ENCODE data around the gene LAMC1.

GRCh38 chr1:183090391-183091006, 67.3 kb downstream of the LAMC1 start:
- TF ChIP-seq SMC3 (conservative IDR thresholded peaks at IDR 0.05; ENCODE audit: poor library complexity) (no peak), CTCF (IDR thresholded peaks at IDR 0.05; ENCODE audit: poor library complexity, severe bottlenecking) (no peak), EP300 (conservative IDR thresholded peaks at IDR 0.05; ENCODE audit: poor library complexity, severe bottlenecking) (no peak), RAD21 (conservative IDR thresholded peaks at IDR 0.05) (no peak), EZH2 (IDR thresholded peaks at IDR 0.05; ENCODE audit: borderline replicate concordance, insufficient read depth, low read length, poor library complexity, severe bottlenecking) (no peak), TAF1 (IDR thresholded peaks at IDR 0.05; ENCODE audit: low read depth) (no peak), REST (IDR thresholded peaks at IDR 0.05; ENCODE audit: borderline replicate concordance) (no peak)

Data from neural cell (in vitro differentiated cells).